Panc1 (cell line): ENCODE data around the gene NMD3. TPM values are rescaled to one million over a fixed set of nuclear protein-coding genes. Genes with fewer than 3 reads are reported as not detected.

Experiments
- ATAC-seq: fragments of 200-7000 bp; cut with Tn5 transposase; 2 replicates; pipeline ENCODE4 v1.9.1; 2020; ENCODE audit warnings: mild to moderate bottlenecking, moderate library complexity
- BruUV-seq: library from RNA; stranded (reverse); fragments of 400-500 nt; replicated peaks from 2 replicates; lab custom pipeline; 2021; lab: Mats Ljungman, UMichigan
- CTCF ChIA-PET: fragments of 300-600 bp; sonication (Branson Sonifier 250); formaldehyde crosslinking; loops from one replicate; lab custom pipeline; 2022; ENCODE audit warnings: antibody characterized with exemption; lab: Charles Lee
- POLR2A ChIA-PET: fragments of 300-600 bp; sonication (Branson Sonifier 250); formaldehyde crosslinking; loops from one replicate; lab custom pipeline; 2022; ENCODE audit warnings: antibody characterized with exemption; lab: Charles Lee
- DNase-seq: peaks from one replicate; pipeline ENCODE4 v3.0.0-alpha.2; 2010; ENCODE audit warnings: low read depth, low spot score
- H3K27ac ChIP-seq: 2 replicates; pipeline ENCODE4 v1.5.1; 2011; ENCODE audit warnings: mild to moderate bottlenecking, low read length, inconsistent platforms
- H3K27me3 ChIP-seq: fragments of 200-500 bp; sonication (Bioruptor generic); 2 replicates; pipeline ENCODE4 v1.6.0; 2014; ENCODE audit warnings: low read length, inconsistent platforms; ENCODE audit not compliant: control insufficient read depth, insufficient read depth
- H3K36me3 ChIP-seq: fragments of 200-500 bp; sonication (Bioruptor generic); 2 replicates; pipeline ENCODE4 v1.5.1; 2014; ENCODE audit warnings: inconsistent platforms, mild to moderate bottlenecking, low read length, moderate library complexity; ENCODE audit not compliant: control insufficient read depth, insufficient read depth
- H3K4me1 ChIP-seq: 2 replicates; pipeline ENCODE4 v1.5.1; 2011; ENCODE audit warnings: inconsistent platforms, mild to moderate bottlenecking, low read length, moderate library complexity; ENCODE audit not compliant: control insufficient read depth, insufficient read depth
- H3K4me3 ChIP-seq, 2 experiments: 2 replicates each; pipeline ENCODE4 v1.5.1; 2011 to 2012; ENCODE audit warnings: low read depth in 2 of 2, low read length in 2 of 2, mild to moderate bottlenecking in 2 of 2, inconsistent platforms in 1 of 2, moderate library complexity in 1 of 2
- H3K9me3 ChIP-seq: fragments of 200-500 bp; sonication (Bioruptor generic); 2 replicates; pipeline ENCODE4 v1.5.1; 2014; ENCODE audit warnings: low read depth, mild to moderate bottlenecking, inconsistent platforms, low read length, moderate library complexity; ENCODE audit not compliant: control insufficient read depth, insufficient read depth
- SIN3A ChIP-seq: IDR thresholded peaks from 2 replicates; pipeline ENCODE4 v1.6.1; 2012; ENCODE audit warnings: low read depth, mild to moderate bottlenecking, low read length, moderate library complexity, borderline replicate concordance; ENCODE audit not compliant: insufficient read depth
- TCF7L2 ChIP-seq: IDR thresholded peaks from 2 replicates; pipeline ENCODE4 v1.6.1; 2011; ENCODE audit warnings: mild to moderate bottlenecking, low read depth, low read length, inconsistent platforms
- in situ Hi-C: cut with HindIII; loops from 2 replicates; pipeline ENCODE4 v1.10.0; 2016; ENCODE audit warnings: low sequenced_read_pairs, low pct_unique_long_range_greater_than_20kb
- intact Hi-C: fragments of 100-400 bp; cut with micrococcal nuclease; formaldehyde crosslinking; loops from one replicate; pipeline ENCODE4 v1.10.0; 2022; ENCODE audit not compliant: unreplicated experiment
- total RNA-seq: library from RNA; stranded (reverse); gene quantifications from one replicate; pipeline ENCODE4 v1.2.1, GENCODE V29; 2021; ENCODE audit not compliant: unreplicated experiment
- TF ChIP-seq, protein P1 (sequence below), 2 experiments: IDR thresholded peaks; 2 replicates each; pipeline ENCODE4 v1.6.1; 2011 to 2012; ENCODE audit warnings: low read depth in 2 of 2, control low read depth in 1 of 2, low read length in 1 of 2, mild to moderate bottlenecking in 1 of 2, moderate library complexity in 1 of 2; ENCODE audit not compliant: insufficient read depth in 1 of 2
- TF ChIP-seq, protein P2 (sequence below): fragments of 450-650 bp; IDR thresholded peaks from 2 replicates; pipeline ENCODE4 v1.5.1; 2017; ENCODE audit warnings: mild to moderate bottlenecking

NMD3 gene
- total RNA-seq, 1 experiment from 2014 or later, result 64.6 TPM

GRCh38 chr3:161219495-161219894, 1.6 kb upstream of the NMD3 start:
- no peak for DNase-seq
- Histone ChIP-seq H3K9me3 (0 out of 2 replicates have a peak, but pooled peaks cover 4% of the 10 kb centered on the region), H3K4me1 (peaks cover 14% of the 10 kb centered on the region), H3K36me3 (no peaks in the 10 kb centered on the region; the same call in 1 of the 2 replicates), H3K27ac (no peak overlapping the region), H3K4me3 (no peak overlapping the region), H3K27me3 (no peaks in the 10 kb centered on the region)
- BruUV-seq, result no TSS peak
- intact Hi-C loops, result no loop called here
- TF ChIP-seq, protein P1, sequence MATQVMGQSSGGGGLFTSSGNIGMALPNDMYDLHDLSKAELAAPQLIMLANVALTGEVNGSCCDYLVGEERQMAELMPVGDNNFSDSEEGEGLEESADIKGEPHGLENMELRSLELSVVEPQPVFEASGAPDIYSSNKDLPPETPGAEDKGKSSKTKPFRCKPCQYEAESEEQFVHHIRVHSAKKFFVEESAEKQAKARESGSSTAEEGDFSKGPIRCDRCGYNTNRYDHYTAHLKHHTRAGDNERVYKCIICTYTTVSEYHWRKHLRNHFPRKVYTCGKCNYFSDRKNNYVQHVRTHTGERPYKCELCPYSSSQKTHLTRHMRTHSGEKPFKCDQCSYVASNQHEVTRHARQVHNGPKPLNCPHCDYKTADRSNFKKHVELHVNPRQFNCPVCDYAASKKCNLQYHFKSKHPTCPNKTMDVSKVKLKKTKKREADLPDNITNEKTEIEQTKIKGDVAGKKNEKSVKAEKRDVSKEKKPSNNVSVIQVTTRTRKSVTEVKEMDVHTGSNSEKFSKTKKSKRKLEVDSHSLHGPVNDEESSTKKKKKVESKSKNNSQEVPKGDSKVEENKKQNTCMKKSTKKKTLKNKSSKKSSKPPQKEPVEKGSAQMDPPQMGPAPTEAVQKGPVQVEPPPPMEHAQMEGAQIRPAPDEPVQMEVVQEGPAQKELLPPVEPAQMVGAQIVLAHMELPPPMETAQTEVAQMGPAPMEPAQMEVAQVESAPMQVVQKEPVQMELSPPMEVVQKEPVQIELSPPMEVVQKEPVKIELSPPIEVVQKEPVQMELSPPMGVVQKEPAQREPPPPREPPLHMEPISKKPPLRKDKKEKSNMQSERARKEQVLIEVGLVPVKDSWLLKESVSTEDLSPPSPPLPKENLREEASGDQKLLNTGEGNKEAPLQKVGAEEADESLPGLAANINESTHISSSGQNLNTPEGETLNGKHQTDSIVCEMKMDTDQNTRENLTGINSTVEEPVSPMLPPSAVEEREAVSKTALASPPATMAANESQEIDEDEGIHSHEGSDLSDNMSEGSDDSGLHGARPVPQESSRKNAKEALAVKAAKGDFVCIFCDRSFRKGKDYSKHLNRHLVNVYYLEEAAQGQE (IDR thresholded peaks at IDR 0.05; ENCODE audit: insufficient read depth in 1 of 2, low read depth in 2 of 2, low read length in 1 of 2), result peak in 1 of 2 experiments; percentile 48; a peak in 1 of 4 replicates
- TF ChIP-seq, protein P2, sequence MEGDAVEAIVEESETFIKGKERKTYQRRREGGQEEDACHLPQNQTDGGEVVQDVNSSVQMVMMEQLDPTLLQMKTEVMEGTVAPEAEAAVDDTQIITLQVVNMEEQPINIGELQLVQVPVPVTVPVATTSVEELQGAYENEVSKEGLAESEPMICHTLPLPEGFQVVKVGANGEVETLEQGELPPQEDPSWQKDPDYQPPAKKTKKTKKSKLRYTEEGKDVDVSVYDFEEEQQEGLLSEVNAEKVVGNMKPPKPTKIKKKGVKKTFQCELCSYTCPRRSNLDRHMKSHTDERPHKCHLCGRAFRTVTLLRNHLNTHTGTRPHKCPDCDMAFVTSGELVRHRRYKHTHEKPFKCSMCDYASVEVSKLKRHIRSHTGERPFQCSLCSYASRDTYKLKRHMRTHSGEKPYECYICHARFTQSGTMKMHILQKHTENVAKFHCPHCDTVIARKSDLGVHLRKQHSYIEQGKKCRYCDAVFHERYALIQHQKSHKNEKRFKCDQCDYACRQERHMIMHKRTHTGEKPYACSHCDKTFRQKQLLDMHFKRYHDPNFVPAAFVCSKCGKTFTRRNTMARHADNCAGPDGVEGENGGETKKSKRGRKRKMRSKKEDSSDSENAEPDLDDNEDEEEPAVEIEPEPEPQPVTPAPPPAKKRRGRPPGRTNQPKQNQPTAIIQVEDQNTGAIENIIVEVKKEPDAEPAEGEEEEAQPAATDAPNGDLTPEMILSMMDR, result no peak
- POLR2A ChIA-PET, result interaction anchor here (0.7 kb wide), 1 partner anchor 12 kb away, joined by 4 read pairs; no protein-coding TSS in a partner anchor
- in situ Hi-C loops, result no loop called here
- no peak for ATAC-seq
- CTCF ChIA-PET, result no interaction called here

DNA sequence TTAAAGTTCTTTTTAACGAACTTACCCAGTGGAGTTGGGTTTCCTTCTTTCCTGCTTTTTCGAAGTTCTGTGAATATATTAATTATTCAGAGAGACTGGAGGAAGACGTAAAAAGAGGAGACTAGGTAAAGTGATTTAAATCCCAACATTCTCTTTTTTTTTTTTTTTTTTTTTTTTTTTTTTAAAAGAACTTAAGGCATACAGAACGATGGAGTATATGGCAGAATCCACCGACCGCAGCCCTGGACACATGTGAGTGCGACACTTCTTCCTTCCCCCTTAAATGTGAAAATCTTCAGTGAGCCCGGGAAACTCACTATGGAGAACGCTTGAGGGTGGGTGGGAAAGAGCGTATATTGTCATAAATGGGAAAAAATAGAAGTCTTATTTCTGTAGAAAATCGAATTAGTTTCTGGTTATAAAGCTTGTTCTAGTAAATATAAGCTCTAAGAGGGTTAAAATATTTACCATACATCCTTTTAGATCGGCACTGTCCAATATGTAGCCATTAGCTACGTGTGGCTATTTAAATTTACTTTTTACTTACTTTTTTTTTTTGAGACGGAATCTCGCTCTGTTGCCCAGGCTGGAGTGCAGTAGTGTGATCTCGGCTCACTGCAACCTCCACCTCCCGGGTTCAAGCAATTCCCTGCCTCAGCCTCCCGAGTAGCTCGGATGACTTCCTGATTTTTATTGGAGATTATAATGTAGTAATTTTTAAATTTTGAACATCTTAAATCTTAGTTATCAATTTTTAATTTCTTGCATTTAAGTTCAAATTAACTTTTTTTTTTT, 892 bp downstream of the NMD3 start:
- TF ChIP-seq, protein P2, result no peak
- TF ChIP-seq, protein P1 (IDR thresholded peaks at IDR 0.05; ENCODE audit: insufficient read depth in 1 of 2, low read depth in 2 of 2, low read length in 1 of 2), result no peak
- TF ChIP-seq TCF7L2 (no peak), SIN3A (no peak)
- Histone ChIP-seq H3K27me3 (no peaks in the 10 kb centered on the region), H3K36me3 (peaks cover 13% of the 10 kb centered on the region), H3K9me3 (0 out of 2 replicates have a peak, but pooled peaks cover 4% of the 10 kb centered on the region), H3K27ac (peak overlapping the region; percentile 99), H3K4me1 (peaks cover 14% of the 10 kb centered on the region), H3K4me3 (peak overlapping the region; percentile 73 to 88)
- POLR2A ChIA-PET, result interaction anchor here (0.7 kb wide), 2 partner anchors 478 to 549 kb away, joined by 3 to 4 read pairs; no protein-coding TSS in a partner anchor
- CTCF ChIA-PET, result no interaction called here
- ATAC-seq, result no peak
- in situ Hi-C loops (no loop called here), intact Hi-C loops (loop anchor here (5.0 to 10.0 kb wide), 2 partner anchors 115 to 517 kb away; partner anchors contain the start of gene B3GALNT1)
- no TSS peak for BruUV-seq
- no peak for DNase-seq
